Gastrocnemius medialis (tissue), 4 donors: Measurements from ENCODE around the gene NMRK1. TPM values are rescaled to one million over a fixed set of nuclear protein-coding genes. Genes with fewer than 3 reads are reported as not detected.

Experiments
- ATAC-seq, 2 donors: fragments of 150-250 bp; one replicate each; pipeline ENCODE4 v1.9.1; 2016
- DNase-seq, 2 donors: peaks; one replicate each; pipeline ENCODE4 v3.0.0-alpha.2; 2019
- H3K27ac ChIP-seq, 4 donors: fragments of 200-600 bp; sonication (generic); 1 replicate in 1 of 4; 2 replicates in 3 of 4; pipeline ENCODE4 v1.5.1; 2016 to 2018; ENCODE audit warnings: mild to moderate bottlenecking in 2 of 4, moderate library complexity in 1 of 4
- H3K27me3 ChIP-seq, 3 donors: fragments of 200-600 bp; sonication (generic) in 2 of 3; 1 replicate in 1 of 3; 2 replicates in 2 of 3; pipeline versions ENCODE4 v1.5.1 to v1.6.0; 2016 to 2019; ENCODE audit warnings: mild to moderate bottlenecking in 1 of 3, moderate library complexity in 1 of 3
- H3K36me3 ChIP-seq, 2 donors: fragments of 200-600 bp; sonication (generic) in 1 of 2; one replicate each; pipeline ENCODE4 v1.5.1; 2017 to 2018
- H3K4me1 ChIP-seq, 2 donors: fragments of 200-600 bp; sonication (generic) in 1 of 2; one replicate each; pipeline ENCODE4 v1.5.1; 2016 to 2017; ENCODE audit warnings: mild to moderate bottlenecking in 2 of 2
- H3K4me3 ChIP-seq, 4 donors: fragments of 200-600 bp; sonication (generic) in 3 of 4; 1 replicate in 1 of 4; 2 replicates in 3 of 4; pipeline ENCODE4 v1.5.1; 2016 to 2019; ENCODE audit warnings: mild to moderate bottlenecking in 2 of 4
- H3K9me3 ChIP-seq, 3 donors: fragments of 200-600 bp; sonication (generic) in 2 of 3; 1 replicate in 1 of 3; 2 replicates in 2 of 3; pipeline ENCODE4 v1.5.1; 2016 to 2019
- CTCF ChIP-seq, 5 experiments: fragments of 450-650 bp in 3 of 5; fragments of 200-600 bp in 2 of 5; sonication (generic) in 2 of 5; IDR thresholded peaks in 4 of 5; conservative IDR thresholded peaks in 1 of 5; 1 replicate in 4 of 5; 2 replicates in 1 of 5; pipeline ENCODE4 v1.5.1; 2016 to 2019; ENCODE audit warnings: antibody characterized with exemption in 5 of 5, mild to moderate bottlenecking in 3 of 5, moderate library complexity in 3 of 5
- POLR2A ChIP-seq, 2 donors: fragments of 450-650 bp; IDR thresholded peaks; one replicate each; pipeline ENCODE4 v1.6.1; 2017; ENCODE audit warnings: antibody characterized with exemption in 2 of 2, mild to moderate bottlenecking in 2 of 2, moderate library complexity in 2 of 2
- in situ Hi-C, 4 donors: fragments of 200-750 bp; cut with MboI; loops; one replicate each; pipeline versions ENCODE4 v1.15.0 to v1.8.0; 2017; ENCODE audit warnings: low sequenced_read_pairs in 4 of 4
- intact Hi-C: fragments of 100-400 bp; cut with DNase I; formaldehyde crosslinking; loops from one replicate; pipeline ENCODE4 v1.15.1; 2023; ENCODE audit warnings: low total_unique reads
- total RNA-seq, 4 donors: library from RNA; depleted of rRNA; stranded (reverse); fragments of >200 nt; gene quantifications; one replicate each; pipeline versions ENCODE4 v1.1.0 to v1.2.3, GENCODE V29; 2016

NMRK1 gene
- total RNA-seq, 4 donors from 2014 or later: 10.5 to 20.6 (median 18.6) TPM

GRCh38 chr9:75053869-75054268, 34.1 kb downstream of the NMRK1 start:
- Histone ChIP-seq H3K27me3 (peaks cover 0 to 3% (median 0%) of the 10 kb centered on the region in 3 donors), H3K4me1 (no peaks in the 10 kb centered on the region), H3K9me3 (no peaks in the 10 kb centered on the region), H3K36me3 (no peaks in the 10 kb centered on the region), H3K27ac (no peak overlapping the region), H3K4me3 (no peak overlapping the region)
- in situ Hi-C loops (no loop called here), intact Hi-C loops (no loop called here)
- ATAC-seq (no peak), DNase-seq (no peak)
- no peak for TF ChIP-seq CTCF (IDR thresholded peaks at IDR 0.05 in 4 of 5, conservative IDR thresholded peaks at IDR 0.05 in 1 of 5)
- no peak for TF ChIP-seq POLR2A (IDR thresholded peaks at IDR 0.05)

GRCh38 chr9:75051285-75051684, 36.7 kb downstream of the NMRK1 start:
- no peaks in the 10 kb centered on the region for H3K36me3 ChIP-seq
- intact Hi-C loops: no loop called here
- ATAC-seq (no peak), DNase-seq (no peak)
- no peak for TF ChIP-seq POLR2A (IDR thresholded peaks at IDR 0.05)
- TF ChIP-seq CTCF (IDR thresholded peaks at IDR 0.05 in 4 of 5, conservative IDR thresholded peaks at IDR 0.05 in 1 of 5): no peak
- H3K27me3 ChIP-seq: peaks cover 0 to 3% (median 0%) of the 10 kb centered on the region in 3 donors
- H3K4me1 ChIP-seq: no peaks in the 10 kb centered on the region
- H3K27ac ChIP-seq: no peak overlapping the region
- H3K9me3 ChIP-seq: no peaks in the 10 kb centered on the region
- in situ Hi-C loops: no loop called here
- H3K4me3 ChIP-seq: no peak overlapping the region

GRCh38 chr9:75047506-75047905, 40.4 kb downstream of the NMRK1 start:
- no peak for TF ChIP-seq CTCF (IDR thresholded peaks at IDR 0.05 in 4 of 5, conservative IDR thresholded peaks at IDR 0.05 in 1 of 5)
- TF ChIP-seq POLR2A (IDR thresholded peaks at IDR 0.05): no peak
- Histone ChIP-seq H3K9me3 (no peaks in the 10 kb centered on the region), H3K4me3 (no peak overlapping the region), H3K36me3 (no peaks in the 10 kb centered on the region), H3K27me3 (no peaks in the 10 kb centered on the region), H3K4me1 (no peaks in the 10 kb centered on the region), H3K27ac (no peak overlapping the region)
- no peak for ATAC-seq
- intact Hi-C loops: no loop called here
- in situ Hi-C loops: no loop called here
- no peak for DNase-seq

GRCh38 chr9:75046725-75047345, 41.1 kb downstream of the NMRK1 start:
- Histone ChIP-seq H3K9me3 (no peaks in the 10 kb centered on the region), H3K4me1 (no peaks in the 10 kb centered on the region), H3K27ac (no peak overlapping the region), H3K4me3 (no peak overlapping the region), H3K27me3 (no peaks in the 10 kb centered on the region), H3K36me3 (no peaks in the 10 kb centered on the region)
- intact Hi-C loops: no loop called here
- TF ChIP-seq POLR2A (IDR thresholded peaks at IDR 0.05) (no peak), CTCF (IDR thresholded peaks at IDR 0.05 in 4 of 5, conservative IDR thresholded peaks at IDR 0.05 in 1 of 5) (no peak)
- ATAC-seq (no peak), DNase-seq (no peak)
- in situ Hi-C loops: no loop called here

- ATAC-seq: no peak
- no peaks in the 10 kb centered on the region for H3K9me3 ChIP-seq
- H3K27me3 ChIP-seq: no peaks in the 10 kb centered on the region
- no peaks in the 10 kb centered on the region for H3K36me3 ChIP-seq
- in situ Hi-C loops (no loop called here), intact Hi-C loops (no loop called here)
- no peak overlapping the region for H3K4me3 ChIP-seq
- no peak for TF ChIP-seq POLR2A (IDR thresholded peaks at IDR 0.05)
- TF ChIP-seq CTCF (IDR thresholded peaks at IDR 0.05 in 4 of 5, conservative IDR thresholded peaks at IDR 0.05 in 1 of 5): no peak
- no peak overlapping the region for H3K27ac ChIP-seq
- H3K4me1 ChIP-seq: no peaks in the 10 kb centered on the region
- no peak for DNase-seq
These were observed 46.9 kb downstream of the NMRK1 start for GRCh38 chr9:75041041-75041440.
